Measurements from ENCODE around the gene FOXA3.
A peak's percentile ranks its signal among the peaks of the same experiment; 100 is the strongest.

FOXA3 gene

DNA sequence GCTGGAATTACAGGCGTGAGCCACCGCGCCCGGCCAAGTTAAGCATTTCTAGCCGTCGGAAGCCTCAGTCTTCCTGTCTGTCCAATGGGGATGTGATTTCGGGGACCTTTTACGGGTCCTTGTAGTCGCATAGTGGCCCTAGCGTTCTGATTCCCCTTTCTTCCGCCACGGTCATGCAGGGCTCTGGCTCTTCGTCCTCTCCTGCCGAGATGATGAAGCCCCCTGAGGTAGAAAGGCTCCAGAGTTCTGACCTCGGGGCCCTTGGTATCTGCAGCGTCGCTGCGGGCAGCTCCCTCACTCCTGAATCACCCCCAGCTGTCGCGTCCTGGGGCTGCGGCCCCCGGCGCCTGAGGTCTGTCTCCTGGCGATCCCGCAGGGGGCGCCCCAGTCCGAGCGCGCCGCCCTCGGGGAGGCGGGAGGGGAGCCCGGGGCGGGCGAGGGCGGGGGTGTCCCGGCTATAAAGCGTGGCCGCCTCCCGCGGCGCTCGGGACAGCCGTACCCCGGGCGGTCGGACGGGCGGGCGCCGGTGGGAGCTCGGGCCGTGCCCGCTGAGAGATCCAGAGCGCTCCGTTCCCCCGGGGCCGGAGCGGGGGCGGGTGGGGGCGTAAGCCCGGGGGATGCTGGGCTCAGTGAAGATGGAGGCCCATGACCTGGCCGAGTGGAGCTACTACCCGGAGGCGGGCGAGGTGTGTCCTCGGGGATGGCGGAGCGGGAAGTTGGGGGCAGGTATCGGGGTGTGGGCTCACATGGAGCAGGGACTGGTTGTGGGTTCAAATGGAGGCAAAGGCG lies at the start of gene FOXA3:
Gene FOXA3, plus strand, starts transcription at position 487 of the 789 bp plus-strand sequence. Its CDS starts 131 bp downstream, at position 618.
- no peak for TF ChIP-seq POLR2A (IDR thresholded peaks at IDR 0.05; ENCODE audit: low read depth, low read length)
- FAIRE-seq (no peak), DNase-seq (ENCODE audit: insufficient read length, low spot score) (peak; percentile 53)

DNA sequence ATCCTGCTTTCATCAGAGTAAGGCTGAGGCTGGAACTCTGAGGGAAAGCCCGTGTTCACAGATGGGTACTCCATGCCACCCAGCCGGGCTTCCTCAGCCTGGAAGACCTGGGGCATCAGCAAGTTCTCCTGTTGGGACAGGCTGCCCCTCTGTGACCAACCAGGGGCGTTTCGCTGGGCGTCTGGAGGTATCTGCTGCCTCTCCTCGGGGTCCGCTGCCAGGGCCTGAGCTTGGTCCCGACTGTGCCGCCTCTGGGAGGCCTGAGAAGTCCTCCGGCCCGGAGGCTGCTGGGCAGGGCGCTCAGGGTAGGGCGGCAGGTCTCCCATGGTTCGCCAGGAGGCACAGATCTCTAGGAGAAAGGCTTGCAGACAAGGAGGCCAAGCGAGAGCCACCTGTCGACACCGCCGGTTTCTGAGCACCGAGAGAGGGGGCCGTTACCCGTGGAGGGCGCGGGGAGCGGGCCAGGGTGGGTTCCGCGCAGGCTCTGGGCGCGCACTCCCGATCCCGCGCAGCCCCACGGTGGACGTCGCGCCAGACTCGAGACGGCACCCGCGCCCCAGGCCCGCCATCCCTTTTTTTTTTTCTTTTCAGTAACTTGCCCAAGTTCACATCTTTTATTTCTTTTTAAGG lies 49.2 kb upstream of the FOXA3 start, which contains the start of gene RSPH6A:
Gene RSPH6A, minus strand, starts transcription at position 458 of the 630 bp plus-strand sequence. Its CDS starts 132 bp downstream, at position 326.
- FAIRE-seq (no peak), DNase-seq (ENCODE audit: insufficient read length, low spot score) (no peak)
- TF ChIP-seq POLR2A (IDR thresholded peaks at IDR 0.05; ENCODE audit: low read depth, low read length) = no peak

DNA sequence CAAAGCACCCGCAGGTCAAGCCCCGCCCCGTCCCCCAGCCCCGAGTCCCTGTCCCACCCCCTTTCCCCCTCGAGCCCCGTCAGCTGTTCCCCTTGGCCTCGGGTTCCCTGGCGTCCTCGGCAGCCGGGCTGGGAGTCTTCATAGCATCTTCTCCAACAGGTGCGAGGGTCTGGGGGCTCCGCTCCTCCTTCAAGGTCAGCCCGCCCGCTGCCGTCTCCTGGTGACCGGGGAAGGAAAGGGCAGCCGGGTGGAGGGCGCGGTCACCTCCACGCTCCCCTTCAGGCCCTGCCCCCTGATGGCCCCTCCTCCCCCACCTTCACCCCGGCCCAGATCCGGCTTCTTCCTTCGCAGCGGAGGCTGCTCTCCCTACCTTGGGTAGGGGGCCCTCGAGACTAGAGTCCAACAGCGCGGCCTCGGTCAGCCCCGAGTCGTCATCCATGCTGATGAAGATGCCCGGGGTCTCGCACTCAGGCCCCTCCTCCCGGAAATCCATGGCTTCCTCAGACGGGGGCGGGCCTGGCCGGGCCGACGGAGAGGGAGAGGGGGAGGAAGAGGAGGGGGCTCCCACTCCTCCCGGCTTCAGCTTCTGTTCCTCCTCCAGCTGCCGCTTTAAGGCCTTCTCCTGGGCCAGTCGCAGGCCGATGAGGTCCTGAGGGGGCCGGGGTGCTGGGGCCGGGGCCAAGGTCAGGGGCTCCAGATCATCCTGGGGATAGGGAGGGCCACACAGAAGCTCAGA lies 48.5 kb upstream of the FOXA3 start:
- no peak for DNase-seq (ENCODE audit: insufficient read length, low spot score)

DNA sequence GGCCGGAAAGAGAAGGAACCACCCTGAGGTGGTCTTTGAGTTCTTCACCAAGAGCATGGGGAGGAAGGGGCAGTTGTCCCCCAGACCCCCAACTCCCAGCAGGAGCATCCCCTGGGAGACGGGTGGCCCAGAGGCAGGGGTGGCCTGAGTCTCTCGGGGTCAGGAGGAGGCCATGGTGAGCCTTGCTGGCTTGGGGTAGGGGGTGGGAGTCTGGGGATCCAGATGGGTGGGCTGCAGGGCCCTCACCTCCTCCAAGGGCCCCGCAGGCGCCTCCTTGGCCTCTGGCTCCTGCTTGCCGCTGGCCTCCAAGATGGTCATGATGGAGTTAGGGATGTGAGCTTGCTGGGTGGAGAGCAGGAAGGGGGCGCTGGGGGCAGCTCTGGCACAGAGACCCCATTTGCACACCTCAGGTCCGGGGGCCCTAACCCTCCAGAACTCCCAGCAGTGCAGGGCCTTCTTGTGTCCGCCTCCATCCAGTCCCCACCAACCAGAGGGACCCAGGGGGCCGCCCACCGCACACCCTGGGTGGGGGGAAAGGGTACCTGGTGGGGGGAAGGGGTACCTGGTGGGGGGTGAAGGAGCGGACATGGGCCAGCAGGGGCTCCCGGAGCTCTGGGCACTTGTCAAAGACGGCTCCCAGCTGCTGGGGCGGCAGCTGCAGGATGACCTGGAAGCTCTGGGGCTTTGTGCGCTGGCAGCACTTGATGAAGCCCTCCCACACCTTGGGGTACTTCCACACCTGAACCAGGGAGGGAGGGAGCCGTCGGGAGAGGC lies 47.7 kb upstream of the FOXA3 start:
- no peak for FAIRE-seq
- no peak for TF ChIP-seq POLR2A (IDR thresholded peaks at IDR 0.05; ENCODE audit: low read depth, low read length)
- no peak for DNase-seq (ENCODE audit: insufficient read length, low spot score)

More for the DNA sequence above, 48.5 kb upstream of the FOXA3 start:
- TF ChIP-seq POLR2A (IDR thresholded peaks at IDR 0.05; ENCODE audit: low read depth, low read length) = no peak
- no peak for FAIRE-seq

DNA sequence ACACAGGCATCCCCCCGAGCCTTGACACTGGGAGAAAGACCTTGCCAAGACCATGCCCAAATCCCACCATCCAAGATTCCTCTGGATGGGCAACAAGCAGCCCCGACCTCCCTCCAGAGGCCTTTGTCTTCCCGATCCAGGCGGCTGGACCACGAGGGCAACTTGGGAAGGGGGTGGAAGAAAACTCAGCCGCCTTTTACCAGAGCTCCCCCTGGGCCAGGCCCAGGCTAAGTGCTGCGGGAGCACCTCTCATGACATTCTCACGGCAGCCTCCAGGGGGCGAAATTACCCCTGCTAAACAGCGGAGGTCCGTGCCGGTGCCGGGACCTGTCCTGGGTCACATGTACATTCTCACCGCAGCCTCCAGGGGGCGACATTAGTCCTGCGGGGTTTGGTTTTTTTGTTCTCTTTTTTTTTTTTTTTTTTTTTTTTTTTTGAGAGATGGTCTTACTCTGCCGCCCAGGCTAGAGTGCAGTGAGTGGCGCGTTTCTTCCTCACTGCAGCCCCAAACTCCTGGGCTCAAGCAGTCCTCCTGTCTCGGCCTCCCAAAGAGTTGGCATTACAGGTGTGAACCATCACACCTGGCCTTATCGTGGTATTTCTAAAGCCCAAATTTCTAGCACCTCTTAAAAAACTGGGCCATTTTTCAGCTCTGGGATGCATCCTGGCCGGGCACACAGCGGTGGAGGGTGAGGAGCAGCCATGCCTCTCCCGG lies 47.0 kb upstream of the FOXA3 start:
- peak; percentile 67 for FAIRE-seq
- peak; percentile 91 for DNase-seq (ENCODE audit: insufficient read length, low spot score)
- no peak for TF ChIP-seq POLR2A (IDR thresholded peaks at IDR 0.05; ENCODE audit: low read depth, low read length)

DNA sequence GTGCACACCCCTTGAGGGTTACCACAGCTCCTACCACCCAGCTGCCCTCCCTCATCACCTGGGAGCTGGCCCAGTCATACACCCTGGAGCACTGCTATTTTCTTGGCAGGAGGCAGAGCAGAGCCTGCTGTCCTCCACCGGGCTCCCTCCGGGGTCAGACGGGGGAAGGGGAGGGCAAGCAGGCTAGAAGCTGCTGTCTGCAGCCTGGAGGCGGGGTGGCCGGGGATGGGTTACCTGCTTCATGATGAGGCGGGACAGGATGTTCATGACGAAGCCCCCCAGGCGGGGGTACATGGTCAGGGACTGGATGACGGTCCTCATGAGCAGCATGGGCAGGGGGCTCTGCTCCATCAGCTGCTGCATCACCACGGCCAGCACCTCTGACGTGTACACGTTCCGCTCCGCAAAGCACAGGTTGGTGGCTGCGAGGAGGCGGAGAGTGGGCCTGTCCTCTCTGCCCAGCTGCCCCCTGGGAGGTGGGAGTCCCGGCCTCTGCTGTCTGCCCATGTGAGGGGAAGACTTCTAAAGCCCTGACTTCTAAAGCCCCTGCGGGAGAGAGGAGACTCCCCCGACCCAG lies 46.3 kb upstream of the FOXA3 start:
- no peak for DNase-seq (ENCODE audit: insufficient read length, low spot score)
- no peak for FAIRE-seq

DNA sequence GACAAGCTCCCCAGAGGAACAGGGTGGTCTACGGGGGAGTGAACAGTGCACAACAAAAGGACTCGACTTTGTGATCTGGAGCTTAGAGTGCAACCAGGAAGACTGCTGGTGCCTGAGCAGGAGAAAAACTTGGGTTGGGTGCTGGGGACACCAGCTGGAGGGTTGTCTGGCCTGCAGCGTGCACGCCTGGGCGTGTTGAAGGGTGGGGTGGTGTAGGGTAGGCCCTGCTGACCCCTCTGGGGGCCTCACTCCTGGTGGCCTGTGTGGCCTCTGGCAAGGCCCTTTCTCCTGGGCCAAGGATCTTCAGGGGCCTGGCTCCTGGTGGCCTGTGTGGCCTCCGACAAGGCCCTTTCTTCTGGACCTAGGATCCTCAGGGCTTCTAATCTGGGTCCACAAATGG lies 44.4 kb upstream of the FOXA3 start:
- DNase-seq (ENCODE audit: insufficient read length, low spot score) (no peak), FAIRE-seq (no peak)
- no peak for TF ChIP-seq POLR2A (IDR thresholded peaks at IDR 0.05; ENCODE audit: low read depth, low read length)

More for the DNA sequence above, 46.3 kb upstream of the FOXA3 start:
- no peak for TF ChIP-seq POLR2A (IDR thresholded peaks at IDR 0.05; ENCODE audit: low read depth, low read length)

DNA sequence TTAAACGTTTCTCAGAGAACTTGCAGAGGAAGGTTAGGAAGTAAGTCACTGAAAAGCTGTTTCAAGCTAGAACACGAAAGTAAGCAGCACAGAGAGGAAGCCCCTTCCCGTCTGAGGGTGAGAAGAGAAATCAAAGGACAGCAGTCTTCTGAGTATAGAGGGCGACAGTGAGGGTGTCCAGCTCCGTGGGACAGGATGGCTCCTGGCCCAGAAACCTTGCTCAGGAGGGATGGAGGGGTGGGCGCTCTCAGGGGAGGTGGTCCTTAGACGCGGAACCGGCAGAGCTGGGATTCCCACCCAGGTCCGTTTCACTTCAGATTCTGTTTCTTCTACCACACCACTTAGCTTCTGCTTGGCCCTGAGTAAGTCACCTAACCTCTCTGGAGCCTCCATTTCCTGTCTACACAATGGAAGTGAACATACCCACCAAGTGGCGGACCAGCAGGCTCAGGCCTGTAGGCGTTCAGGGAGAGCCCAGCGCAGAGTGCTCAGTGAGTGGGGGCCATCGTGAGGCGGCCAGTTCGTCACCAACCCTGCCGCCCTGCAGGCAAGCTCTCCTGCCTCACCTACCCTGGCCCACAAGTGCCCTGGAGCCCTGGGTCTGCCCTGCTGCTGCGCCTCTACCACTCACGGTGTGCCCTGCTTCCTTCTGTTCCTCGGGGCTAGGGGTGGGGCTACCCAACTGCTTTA lies 43.6 kb upstream of the FOXA3 start:
- TF ChIP-seq POLR2A (IDR thresholded peaks at IDR 0.05; ENCODE audit: low read depth, low read length) = no peak
- no peak for DNase-seq (ENCODE audit: insufficient read length, low spot score)
- no peak for FAIRE-seq

DNA sequence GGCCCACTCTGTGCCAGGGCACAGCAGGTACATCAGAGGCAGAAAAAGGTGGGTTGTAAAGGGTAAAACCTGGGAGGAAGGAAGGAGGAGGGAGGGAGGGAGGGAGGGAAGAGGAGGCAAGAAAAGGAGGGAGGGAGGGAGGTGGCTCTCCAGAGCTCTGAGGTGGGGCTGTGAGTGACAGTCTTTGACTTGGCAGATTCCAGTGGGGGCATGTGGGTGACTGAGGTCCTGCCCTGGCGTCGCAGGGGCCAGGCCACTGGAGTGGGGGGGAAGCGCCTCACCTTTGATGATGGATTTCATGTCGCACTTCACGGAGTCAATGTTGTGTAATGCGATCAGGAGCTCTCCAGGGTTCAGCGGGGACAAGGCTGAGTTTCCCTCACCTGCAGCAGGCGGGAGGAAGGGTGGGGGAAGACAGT lies 43.0 kb upstream of the FOXA3 start:
- TF ChIP-seq POLR2A (IDR thresholded peaks at IDR 0.05; ENCODE audit: low read depth, low read length) = no peak
- FAIRE-seq (no peak), DNase-seq (ENCODE audit: insufficient read length, low spot score) (no peak)

DNA sequence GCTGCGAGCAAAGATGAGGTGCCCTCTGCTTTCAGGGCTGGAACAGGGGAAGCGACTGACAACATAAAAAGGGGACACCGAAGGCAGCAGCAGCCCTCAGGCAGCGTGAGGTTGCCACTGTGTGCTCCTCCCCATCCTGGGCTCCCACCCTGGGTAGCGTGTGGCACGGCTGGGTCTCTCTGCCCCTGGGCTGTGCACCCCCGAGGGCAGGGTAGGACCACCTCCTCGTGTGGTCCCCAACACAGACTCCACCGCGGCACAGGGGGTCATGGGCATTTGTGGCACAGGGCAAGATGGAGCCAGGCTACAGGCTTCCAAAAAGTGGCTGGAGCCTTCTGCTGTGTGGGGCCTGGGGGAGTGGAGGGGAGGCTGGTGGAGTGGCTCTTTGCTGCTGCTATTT lies 42.6 kb upstream of the FOXA3 start:
- TF ChIP-seq POLR2A (IDR thresholded peaks at IDR 0.05; ENCODE audit: low read depth, low read length) = no peak
- DNase-seq (ENCODE audit: insufficient read length, low spot score) (no peak), FAIRE-seq (no peak)

DNA sequence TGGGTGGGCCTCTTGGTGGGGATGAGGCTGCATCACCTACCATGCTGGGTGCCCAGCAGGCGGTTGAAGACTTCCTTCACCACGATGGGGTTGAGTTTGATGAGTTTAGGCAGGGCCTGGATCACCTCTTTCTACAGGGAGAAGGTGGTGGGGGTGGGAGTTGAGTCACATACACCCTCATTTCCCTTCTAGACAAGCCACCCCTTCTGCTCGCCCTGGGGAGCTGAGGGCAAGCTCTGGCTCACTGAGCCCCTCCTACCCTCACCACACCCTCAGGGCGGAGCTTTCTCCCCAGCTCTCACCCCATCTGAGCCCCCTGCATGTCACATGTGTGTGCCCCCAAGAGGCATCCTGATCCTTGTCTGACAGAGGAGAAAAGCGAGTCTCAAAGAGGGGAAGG lies 41.4 kb upstream of the FOXA3 start:
- FAIRE-seq = no peak
- TF ChIP-seq POLR2A (IDR thresholded peaks at IDR 0.05; ENCODE audit: low read depth, low read length) = no peak
- no peak for DNase-seq (ENCODE audit: insufficient read length, low spot score)

DNA sequence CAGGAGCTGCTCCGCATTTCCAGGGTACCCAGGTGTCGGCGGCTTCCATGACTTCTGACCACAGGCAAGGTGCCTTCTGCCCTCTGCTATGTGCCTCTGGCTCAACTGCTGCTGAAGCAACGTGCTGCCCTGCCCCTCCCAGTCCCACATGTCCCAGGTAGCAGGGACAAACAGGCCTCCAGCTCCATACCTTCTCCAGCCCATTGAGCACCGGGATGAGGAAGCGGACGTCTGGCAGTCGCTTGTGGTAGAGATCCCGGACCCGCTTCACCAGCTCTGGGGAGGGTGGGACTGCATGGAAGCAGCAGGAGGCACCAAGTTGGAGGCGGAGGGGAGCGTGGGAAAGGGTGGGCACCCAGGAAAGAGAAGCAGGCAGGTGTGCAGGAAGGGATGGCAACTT lies 40.9 kb upstream of the FOXA3 start:
- no peak for FAIRE-seq
- DNase-seq (ENCODE audit: insufficient read length, low spot score) = no peak
- TF ChIP-seq POLR2A (IDR thresholded peaks at IDR 0.05; ENCODE audit: low read depth, low read length) = no peak

All from H54 (cell line).